ENCODE results near the gene JPH4.

DNA sequence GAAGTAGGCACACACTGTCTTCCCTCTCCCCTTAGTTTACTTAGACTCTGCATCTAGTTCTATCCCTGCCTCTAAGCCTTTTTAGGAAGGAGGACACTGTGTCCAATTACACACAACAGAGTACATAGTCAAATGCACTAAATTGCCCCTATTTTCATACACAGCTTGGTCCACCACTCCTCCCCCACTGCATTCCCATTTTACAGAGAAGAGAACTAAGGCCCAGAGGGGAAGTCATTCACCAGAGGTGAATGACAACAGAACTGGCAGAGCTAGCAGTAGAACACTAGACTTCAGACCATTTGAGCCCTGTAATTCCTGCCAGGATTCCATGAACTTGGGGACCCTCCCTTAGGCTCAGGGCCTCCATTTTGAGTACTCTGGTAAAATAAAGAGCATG is 1.1 kb upstream of the JPH4 start:
- no peak for TF ChIP-seq POLR2A (IDR thresholded peaks at IDR 0.05)
- TF ChIP-seq, protein P1, sequence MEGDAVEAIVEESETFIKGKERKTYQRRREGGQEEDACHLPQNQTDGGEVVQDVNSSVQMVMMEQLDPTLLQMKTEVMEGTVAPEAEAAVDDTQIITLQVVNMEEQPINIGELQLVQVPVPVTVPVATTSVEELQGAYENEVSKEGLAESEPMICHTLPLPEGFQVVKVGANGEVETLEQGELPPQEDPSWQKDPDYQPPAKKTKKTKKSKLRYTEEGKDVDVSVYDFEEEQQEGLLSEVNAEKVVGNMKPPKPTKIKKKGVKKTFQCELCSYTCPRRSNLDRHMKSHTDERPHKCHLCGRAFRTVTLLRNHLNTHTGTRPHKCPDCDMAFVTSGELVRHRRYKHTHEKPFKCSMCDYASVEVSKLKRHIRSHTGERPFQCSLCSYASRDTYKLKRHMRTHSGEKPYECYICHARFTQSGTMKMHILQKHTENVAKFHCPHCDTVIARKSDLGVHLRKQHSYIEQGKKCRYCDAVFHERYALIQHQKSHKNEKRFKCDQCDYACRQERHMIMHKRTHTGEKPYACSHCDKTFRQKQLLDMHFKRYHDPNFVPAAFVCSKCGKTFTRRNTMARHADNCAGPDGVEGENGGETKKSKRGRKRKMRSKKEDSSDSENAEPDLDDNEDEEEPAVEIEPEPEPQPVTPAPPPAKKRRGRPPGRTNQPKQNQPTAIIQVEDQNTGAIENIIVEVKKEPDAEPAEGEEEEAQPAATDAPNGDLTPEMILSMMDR (IDR thresholded peaks at IDR 0.05) = no peak

Data from body of pancreas (tissue), 4 donors.